Endothelial cell of hepatic sinusoid (primary cell): Measurements from ENCODE around the gene PRKCD.

Experiments
- in situ Hi-C: cut with HindIII; loops from 2 replicates; pipeline ENCODE4 v1.10.0; 2017; ENCODE audit warnings: low sequenced_read_pairs

PRKCD gene

DNA sequence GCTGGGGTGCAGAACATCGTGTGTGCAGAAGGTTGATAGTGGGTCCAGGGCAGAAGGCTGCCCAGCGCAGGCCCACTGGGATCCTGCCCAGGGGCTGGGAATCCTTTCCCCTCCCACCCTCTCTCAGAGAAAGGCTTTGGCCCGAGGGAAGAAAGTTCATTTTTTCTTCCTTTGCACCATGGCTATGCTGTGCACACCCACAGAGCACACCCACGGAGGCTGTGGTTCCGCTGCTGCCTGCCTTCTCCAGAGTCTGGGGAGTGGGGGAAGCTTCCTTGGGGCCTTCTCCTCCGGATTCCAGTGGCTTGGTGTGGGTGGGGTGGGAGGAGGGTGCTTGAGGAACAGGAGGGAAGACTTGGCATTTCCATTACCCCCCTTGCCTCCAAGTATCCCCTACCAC, 7.0 kb upstream of the PRKCD start:
- in situ Hi-C loops = loop anchor here (5.0 kb wide), 1 partner anchor 33 kb away; no protein-coding TSS in a partner anchor

DNA sequence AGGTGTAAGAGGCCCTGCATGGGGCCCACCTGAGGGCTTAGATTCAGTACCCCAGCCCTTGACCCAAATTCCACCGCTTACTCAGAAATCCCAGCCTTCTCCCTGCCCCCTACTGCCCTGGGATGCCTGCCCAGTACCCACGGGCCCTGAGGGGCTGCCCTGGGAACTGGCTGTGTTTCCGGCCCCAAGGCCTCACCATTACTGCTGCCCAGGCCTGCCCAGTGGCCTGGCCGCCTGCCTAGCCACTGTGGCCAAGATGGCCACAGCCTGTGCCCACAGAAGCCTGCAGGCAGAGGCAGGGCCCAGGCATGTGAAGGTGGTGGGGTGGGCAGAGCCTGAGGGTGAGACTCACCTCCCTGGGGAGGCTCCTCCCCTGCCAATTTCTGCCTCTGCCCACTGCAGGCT, 6.1 kb upstream of the PRKCD start:
- in situ Hi-C loops = loop anchor here (5.0 kb wide), 1 partner anchor 32 kb away; no protein-coding TSS in a partner anchor

DNA sequence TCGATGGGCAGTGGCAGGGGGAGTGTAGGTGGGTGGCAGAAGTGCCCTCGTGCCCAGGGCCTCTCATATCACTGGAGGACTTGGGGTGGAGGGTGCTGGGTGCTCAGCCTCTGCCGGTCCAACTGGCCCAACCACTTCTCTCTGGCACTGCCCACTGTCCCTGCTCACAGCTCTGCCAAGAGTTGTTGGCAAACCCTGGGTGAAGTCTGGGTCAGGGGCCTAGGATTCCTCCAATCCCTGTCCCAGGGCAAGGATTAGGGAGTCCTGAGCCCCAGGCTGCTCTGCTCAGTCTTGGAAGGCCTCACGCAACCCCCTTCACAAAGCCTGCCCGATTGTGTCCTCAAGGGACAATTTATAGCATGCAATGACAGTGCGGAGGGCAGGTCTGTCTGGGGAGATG, 5.2 kb upstream of the PRKCD start:
- in situ Hi-C loops = no loop called here

DNA sequence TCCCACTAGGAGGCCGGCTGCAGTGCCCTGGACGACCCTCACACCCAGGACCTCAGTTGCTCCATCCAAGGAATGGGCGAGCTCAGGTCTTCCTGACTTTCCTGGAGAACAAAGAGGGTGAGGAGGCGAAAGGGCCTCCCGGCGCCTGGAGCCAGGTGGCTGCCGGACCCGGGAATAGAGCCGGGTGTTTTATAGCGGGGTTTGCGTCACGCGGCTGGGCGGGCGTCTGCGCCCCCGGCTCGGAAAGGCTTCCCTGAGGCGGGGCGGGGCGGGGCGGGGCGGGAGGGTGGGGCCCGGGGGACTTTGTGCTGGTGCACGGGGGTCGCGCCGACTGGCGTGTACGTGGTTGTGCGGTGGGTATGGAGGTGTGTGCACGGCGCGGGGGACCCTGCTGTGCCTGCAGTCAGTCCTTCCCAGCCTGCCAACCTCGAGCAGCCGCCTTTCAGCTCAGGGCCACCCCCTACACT, 4.6 kb upstream of the PRKCD start:
- in situ Hi-C loops = no loop called here

DNA sequence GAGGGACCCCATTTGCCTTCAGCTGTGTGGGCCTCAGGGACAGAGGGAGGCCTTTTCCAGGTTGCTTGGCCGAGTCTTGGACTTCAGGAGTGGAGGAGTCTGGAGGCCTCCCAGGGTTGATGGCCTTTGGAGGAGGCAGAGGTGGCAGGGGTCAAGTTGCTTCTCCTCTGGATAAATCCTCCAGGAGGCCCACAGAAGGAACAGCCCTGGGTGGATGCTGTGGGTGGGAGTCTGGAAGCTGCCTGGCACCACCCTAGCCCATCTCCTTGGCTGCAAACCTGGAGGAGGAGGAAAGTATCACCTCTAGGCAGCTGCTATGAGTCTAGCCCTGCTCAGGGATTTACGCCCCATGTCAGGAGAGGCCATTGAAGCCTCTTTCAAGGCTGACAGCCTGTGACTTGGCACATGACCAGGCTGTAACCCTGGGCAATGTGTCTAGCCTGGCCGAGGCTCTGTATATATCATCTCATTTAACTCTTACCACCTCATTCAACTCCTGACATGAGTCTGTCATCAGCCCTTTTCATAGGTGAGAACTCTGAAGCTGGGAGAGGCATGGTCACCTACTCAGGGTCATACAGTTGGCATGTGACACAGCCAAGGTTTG, 2.9 kb upstream of the PRKCD start:
- in situ Hi-C loops = no loop called here

DNA sequence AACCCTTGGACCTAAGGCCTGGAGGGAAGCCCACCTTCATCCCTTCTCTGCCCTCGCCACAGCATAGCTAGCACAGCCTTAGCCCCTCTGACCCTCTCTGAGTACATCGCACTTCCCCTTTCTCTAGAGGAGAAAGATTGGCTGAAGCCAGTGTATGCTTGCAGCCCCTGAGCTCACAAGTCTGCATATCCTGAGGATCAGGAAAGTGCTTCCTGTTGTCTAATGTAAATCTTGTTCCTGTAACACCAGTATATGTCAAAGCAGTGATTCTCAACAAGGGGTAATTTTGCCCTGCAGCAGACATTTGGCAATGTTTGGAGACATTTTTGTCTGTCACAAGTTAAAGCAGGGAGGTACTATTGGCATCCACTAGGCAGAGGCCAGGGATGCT, 2.2 kb upstream of the PRKCD start:
- in situ Hi-C loops = no loop called here

DNA sequence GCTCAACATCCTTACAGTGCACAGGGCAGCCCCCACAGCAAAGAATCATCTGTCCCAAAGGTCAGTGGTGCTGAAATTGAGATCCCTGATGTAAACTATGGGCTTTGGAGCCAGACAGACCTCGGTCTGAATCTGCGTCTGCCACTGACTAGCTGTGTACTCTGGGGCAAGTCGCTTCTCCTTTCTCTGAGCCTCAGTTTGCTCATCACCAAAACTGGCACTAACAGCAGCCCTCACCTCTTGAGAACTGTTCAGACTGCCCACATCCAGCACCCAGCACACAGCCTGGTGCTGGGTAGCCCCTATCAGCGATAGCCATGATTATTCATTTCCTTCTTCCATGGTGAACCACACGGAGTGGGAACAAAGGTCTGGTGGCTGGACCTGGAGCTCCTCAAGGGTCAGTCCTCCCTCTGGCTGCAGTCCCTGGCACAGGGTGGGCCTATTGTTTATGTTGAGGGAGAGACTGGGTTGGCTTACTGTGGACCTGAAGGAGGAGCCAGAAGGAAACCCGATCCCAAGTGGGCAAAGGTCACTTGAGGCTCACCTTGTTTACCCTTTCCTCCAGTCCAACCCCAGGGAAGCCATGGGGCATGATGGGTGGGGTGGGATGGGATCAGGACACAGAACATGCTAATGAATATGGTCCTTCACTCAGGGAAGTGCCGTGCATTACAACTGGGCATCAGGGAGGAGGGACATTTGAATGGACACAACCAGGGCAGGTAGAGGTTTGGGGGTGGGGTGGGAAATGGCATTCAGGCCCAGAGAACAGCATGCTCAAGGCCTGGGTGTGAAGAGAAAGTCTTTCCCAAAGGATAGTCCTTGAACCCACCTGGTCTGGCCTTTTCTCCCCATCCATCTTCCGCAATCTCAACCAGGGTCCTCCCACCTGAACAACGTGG, 1.6 kb upstream of the PRKCD start:
- in situ Hi-C loops = no loop called here

DNA sequence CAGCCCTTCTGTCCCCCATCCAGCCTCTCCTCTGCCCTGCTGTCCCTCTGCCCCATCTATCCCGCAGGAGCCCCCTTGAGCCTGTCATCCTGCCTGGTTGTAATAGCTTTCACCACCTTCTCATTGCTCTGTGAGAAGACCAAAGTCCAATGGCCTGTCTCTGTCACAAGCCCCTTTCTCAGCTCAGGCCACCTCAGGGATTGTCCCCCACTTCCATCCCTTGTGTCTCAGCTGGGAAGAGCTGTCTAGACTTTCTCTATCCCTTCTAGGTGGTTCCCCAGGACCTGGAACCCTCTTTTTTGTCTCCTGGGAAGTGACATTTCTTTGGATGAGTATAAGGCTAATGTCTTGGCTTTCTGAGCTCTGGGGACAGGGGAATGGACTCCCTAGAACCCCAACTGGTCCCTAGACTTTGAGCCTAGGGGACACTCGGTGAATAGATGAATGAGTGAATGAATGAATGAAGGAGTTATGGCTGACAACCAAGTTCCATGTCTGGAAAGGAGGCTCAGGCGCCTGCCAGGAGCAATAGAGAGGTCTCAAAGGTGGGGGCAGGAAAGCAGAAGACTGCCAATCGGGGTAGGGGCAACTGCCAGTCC, 849 bp upstream of the PRKCD start:
- in situ Hi-C loops = no loop called here

DNA sequence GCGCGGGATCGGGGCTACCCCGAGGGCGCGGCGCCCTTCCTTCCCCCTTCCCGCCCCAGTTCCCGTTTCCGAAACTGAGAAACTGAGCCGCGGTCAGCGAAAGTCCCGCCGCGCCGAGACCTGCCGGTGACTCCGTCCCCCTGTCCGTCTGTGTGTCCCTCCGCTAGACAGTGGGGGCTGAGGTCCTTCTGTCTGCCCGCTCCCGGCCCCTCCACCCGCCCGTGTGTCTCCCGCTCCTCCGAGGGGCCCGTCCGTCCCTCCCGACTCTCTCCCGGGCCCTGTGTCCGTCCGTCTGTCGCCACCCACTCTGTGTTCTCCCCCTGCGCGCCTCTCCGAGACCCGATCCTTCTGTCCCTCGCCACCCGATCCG, 426 bp downstream of the PRKCD start:
- in situ Hi-C loops = no loop called here

DNA sequence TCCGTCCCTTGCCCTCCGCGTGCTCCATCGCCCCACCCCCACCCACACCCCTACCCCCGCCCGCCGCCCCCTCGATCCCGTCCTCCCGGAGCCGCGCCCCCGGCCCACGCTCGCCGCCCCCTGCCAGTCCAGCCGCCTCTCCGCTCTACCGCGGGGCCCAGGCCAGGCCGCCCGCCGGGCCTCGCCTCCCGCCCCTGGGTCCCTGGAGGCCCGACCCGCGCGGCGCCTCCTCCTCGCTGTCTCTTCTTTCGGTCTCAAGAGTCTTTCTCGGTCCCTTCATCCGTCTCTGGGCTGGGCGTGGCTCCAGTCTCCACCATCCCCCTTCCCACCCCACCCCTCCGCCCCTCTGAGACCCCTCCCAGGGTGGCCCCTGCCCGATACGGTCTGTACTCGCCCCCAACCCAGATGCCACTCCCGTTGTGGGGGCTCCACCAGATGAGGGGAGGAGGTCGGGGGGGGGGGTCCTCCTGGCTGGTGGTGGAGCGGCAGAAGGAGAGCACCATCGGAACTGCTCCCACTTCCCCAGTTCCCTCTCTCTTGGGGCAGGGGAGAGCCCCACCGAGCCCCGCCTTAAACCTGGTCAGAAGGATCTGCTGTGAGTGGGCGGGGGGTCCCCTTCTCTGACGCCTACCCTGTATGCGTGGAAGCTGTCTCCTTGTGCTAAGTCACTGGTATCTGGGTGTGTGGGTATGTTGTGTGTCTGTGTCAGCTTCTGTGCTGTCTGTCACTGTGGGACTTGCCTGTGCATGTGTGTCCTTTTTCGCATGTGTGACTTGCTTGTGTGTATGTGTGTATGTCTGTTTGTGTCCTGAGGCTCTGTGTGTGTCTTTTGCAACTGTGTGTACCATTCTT, 1.0 kb downstream of the PRKCD start:
- in situ Hi-C loops = no loop called here

DNA sequence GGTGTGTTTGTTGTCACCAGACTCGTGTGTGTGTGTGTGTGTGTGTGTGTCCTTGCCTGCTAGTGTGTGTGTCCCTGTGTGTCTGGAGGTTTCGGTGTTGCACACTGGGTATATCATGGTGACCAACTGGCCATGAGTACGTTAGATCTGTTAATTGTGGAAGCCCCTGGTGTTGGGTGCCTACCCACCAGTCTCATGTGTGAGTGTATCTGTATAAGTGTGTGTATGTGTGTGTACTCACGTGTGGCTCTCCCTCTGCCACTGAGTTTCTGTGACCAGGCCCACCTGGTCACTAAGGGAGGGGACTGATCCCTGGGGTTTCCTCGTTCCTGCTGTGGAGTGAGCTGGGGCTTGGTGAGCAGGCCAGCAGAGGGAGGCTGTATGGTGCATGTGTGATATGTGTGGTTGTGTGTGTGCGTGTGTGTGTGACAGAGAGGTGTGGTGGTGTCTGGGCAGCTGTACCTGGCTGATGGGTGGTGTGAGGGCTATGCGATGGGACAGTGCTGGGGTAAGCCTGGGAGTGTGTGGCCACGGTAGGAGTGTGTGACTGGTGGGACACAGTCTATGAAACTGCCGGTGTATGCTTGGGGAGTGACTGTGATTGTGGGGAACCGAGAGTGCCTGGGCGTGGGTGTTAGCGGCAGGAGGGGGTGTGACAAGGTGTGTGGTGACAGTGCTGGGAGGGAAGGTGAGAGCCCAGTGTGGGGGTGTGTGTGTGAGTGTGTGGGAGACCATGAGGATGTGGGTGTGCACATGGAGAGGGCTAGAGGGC, 1.8 kb downstream of the PRKCD start:
- in situ Hi-C loops = no loop called here

DNA sequence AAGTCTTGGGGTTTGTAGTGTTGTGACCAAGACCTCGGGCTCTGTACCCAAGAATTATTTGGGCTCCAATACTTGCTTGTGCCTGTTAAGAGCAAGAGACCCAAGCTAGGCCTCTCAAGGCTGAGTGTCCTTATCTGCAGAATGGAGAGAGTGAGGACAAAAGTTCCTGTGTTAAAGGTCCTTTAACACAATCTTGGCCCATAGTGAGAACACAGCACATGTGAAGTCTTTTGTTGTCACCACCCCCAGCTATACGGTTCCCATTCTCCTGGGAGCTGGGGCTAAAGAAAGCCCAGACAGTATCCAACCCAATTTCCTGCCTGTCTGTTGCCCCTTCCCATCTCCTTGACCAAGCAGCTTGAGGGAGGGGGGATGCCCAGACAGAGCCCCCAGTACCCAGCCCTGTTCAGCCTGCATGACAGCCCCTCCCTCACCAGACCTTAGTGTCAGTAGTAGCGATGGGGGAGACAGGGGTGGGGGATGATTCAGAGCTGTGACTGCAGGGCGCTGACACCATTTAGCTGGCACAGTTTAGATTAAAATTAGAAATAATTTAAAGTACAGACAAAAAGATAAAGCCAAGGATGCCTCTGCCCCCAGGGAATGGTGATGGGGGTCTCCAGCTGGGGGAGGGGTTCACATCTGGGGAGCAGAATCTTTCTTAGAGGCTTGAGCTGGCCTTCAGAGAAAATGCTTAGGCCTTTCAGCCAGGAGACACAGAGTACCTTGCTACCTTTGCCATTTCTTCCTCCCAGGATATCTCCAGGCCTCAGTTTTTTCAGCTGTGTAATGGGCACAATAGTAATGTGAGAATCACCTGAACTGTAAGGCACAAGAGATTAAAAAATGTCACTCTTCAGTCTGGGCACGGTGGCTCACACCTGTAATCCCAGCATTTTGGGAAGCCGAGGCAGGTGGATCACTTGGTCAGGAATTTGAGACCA, 2.7 kb downstream of the PRKCD start:
- in situ Hi-C loops = no loop called here

DNA sequence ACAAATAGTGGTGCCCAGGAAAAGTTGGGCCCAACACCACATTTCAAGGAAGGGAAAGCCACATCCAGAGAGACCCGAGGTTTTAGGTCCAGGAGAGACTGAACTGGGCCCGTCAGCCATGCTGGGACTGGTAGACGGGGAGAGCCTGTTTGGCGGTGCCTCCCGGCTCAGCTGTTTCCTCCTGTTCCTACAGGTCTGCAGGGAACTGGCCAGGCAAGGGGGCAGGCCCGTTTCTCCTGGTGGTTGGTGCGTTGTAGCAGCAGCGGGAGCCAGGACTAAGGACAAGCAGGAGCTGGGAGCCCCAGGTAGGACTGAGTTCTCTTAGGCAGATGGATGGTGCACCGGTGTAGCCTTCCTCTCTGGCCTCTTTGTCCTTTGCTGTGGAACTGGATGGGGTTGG, 3.9 kb downstream of the PRKCD start:
- in situ Hi-C loops = no loop called here

DNA sequence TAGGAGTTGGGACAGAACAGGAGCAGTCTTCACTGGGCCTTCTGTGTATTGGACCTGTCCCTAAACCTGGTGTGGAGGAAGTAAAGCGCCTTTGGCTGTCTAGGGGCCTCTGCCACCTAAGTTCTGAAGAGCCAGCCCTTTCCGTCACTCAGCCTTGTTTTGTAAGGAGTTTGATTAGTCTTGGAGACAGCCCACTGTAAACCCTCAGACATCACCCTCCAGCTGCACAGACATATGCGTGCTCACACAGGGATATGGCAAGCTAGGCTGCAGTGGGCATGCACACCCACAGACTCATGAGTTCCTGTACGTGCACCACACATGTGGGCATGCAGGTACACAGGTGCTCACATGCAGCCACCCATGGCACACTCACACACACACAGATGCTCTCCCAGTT, 5.2 kb downstream of the PRKCD start:
- in situ Hi-C loops = no loop called here

DNA sequence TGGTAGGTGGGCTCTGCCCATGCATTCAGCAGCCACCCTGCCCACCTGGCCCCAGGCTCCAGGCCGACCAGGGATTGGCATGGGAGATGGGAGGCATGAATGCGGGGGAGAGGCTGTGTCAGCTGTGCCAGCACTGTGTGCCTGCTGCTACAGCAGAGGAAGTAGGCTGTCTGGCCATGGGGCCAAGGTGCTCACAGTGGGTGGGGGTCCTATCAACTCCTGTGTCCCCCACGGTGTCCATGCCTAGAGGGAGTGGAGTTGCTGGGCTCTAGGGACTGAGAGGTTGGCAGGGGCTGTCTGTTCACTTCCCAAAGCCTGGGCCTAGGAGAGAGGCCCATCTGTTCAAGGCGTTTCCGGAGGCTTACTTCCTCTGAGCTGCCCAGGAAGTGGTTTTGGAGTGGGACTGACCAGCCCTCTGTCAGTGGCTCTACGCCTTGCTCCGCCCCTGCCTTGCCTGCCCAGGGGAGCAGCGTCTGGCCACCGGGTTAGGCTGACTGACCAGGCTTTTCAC, 5.8 kb downstream of the PRKCD start:
- in situ Hi-C loops = no loop called here

DNA sequence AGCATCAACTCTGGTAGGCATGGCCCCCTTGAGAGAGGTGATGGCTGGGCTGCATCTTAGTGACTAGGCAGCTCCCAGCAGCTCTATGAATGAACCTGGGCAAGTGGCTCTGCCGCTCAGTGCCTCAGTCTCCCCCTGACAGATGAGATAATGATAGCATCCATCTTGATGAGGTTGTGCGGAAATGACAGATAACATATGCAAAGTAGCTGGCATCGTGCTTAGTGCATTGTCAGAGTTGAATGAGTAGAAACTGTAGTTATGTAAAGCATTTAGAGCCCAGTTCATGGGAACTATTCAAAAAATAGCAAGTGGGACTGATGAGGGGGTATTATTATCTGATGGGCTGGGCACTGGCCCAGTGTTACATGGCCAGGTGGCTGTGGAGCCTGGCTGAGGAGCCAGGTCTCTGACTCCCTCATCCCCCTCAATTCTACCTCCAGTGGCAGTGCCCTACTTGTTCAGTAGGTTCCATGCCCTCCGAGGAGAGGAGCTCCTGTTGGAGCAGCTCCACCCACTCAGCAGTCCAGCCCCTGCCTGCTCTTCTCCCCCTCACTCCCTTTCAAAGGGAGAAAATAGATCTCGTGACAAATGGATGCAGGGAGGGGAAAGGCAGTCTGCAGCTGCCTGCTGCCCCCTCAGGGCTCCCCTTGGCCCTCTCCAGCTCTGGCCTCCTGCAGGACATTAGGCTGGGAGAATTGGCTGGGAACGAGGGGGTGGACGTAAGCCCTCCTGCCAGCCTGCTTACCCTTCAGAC, 6.6 kb downstream of the PRKCD start:
- in situ Hi-C loops = no loop called here

DNA sequence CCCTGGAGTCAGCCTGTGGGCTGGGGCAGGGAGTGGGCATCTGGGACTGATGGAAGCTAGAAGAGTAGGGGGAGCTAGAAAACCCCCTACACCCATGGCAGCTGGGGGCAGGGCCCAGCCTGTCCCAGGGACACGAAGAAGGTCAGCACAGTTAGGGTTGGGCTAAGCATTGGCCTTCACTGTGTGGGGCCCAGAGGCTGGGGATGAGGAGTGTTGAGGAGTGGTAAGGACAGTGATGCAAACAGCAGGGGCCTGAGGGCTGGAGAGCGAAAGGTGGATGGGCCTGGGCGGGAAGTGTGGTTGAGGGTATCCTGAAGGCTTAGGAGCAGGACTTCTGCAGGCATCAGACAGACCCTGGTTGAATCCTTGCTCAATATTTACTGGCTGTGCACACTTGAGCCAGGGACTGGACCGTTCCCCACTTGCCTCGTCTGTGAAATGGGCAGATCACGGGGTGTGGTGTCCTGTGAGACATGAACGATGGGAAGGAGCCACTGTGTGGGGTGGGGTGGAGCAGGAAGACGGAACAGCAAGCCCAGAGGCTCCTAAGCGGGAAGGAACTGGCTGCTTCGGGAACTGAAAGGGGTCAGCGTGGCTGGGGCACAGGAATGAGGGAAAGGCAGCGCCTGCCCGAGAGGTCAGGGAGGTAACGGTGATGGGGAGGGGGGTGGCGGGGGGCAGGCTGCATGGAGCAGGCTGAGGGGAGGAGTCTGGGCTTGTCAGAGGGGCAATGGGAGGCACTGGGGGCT, 7.3 kb downstream of the PRKCD start:
- in situ Hi-C loops = no loop called here
